Measurements from ENCODE around the gene PLCXD3. TPM values are rescaled to one million over a fixed set of nuclear protein-coding genes. Genes with fewer than 3 reads are reported as not detected.

PLCXD3 gene
- total RNA-seq, result 10 to 100 TPM; 19.5 to 69.5 (median 36.8) TPM
- polyA plus RNA-seq, result 10 to 100 TPM; 18.7 to 19.7 TPM
- long read RNA-seq, donor 1, full-length matches to known transcripts, result 103 of 147 reads
- long read RNA-seq, donor 1, partial matches to known transcripts, result 0 of 147 reads
- long read RNA-seq, donor 1, other reads (novel, unspliced or antisense), result 44 of 147 reads
- long read RNA-seq, donor 2, full-length matches to known transcripts, result 1 of 1 reads
- long read RNA-seq, donor 2, partial matches to known transcripts, result 0 of 1 reads
- long read RNA-seq, donor 2, other reads (novel, unspliced or antisense), result 0 of 1 reads
- long read RNA-seq, donor 3, partial matches to known transcripts, result 0 of 11 reads
- long read RNA-seq, donor 3, other reads (novel, unspliced or antisense), result 11 of 11 reads

GRCh38 chr5:41510176-41510831 is at the start of gene PLCXD3:
Gene PLCXD3 (minus strand): TSS chr5:41510601. CDS start chr5:41510526, 75 bp downstream.
- Histone ChIP-seq H3K9me3 (no peaks in the 10 kb centered on the region), H3K27ac (peak within 1 kb of the TSS; percentile 56 to 73), H3K4me1 (ENCODE audit: insufficient read depth) (no peaks in the 10 kb centered on the region), H3K27me3 (no peaks in the 10 kb centered on the region), H3K36me3 (no peaks in the 10 kb centered on the region), H3K4me3 (peak within 1 kb of the TSS; percentile 50)
- WGBS, 3 donors, result 0 to 1% (median 1%) methylated on average over 33 to 41 of the region's 41 CpGs
- DNase-seq, result peak; percentile 54 to 70 (median 66)
- intact Hi-C loops (cut with DNase I), result loop anchor here in 1 of 4 donors (10.0 kb wide), 2 partner anchors 334 to 606 kb away; partner anchors contain the start of gene C7
- TF ChIP-seq POLR2A (IDR thresholded peaks at IDR 0.05) (no peak), CTCF (IDR thresholded peaks at IDR 0.05) (no peak), EP300 (IDR thresholded peaks at IDR 0.05) (no peak)

GRCh38 chr5:41559184-41559583 is 48.8 kb upstream of the PLCXD3 start:
- TF ChIP-seq EP300 (IDR thresholded peaks at IDR 0.05) (no peak), CTCF (IDR thresholded peaks at IDR 0.05) (no peak), POLR2A (IDR thresholded peaks at IDR 0.05) (no peak)
- no peaks in the 10 kb centered on the region for H3K36me3 ChIP-seq
- H3K9me3 ChIP-seq, result no peaks in the 10 kb centered on the region
- intact Hi-C loops (cut with DNase I), result no loop called here
- no peak for DNase-seq
- no peaks in the 10 kb centered on the region for H3K4me1 ChIP-seq (ENCODE audit: insufficient read depth)
- 24 to 33% (median 25%) methylated on average over 3 of the region's 3 CpGs for WGBS, 3 donors
- H3K27ac ChIP-seq, result no peak overlapping the region
- H3K4me3 ChIP-seq, result no peak overlapping the region
- H3K27me3 ChIP-seq, result no peaks in the 10 kb centered on the region

GRCh38 chr5:41558295-41558694 is 47.9 kb upstream of the PLCXD3 start:
- H3K4me1 ChIP-seq (ENCODE audit: insufficient read depth), result no peaks in the 10 kb centered on the region
- intact Hi-C loops (cut with DNase I), result no loop called here
- no peak overlapping the region for H3K27ac ChIP-seq
- 75 to 82% (median 79%) methylated on average over 1 of the region's 1 CpG for WGBS, 3 donors
- no peak for DNase-seq
- no peak for TF ChIP-seq EP300 (IDR thresholded peaks at IDR 0.05)
- TF ChIP-seq POLR2A (IDR thresholded peaks at IDR 0.05), result no peak
- TF ChIP-seq CTCF (IDR thresholded peaks at IDR 0.05), result no peak
- no peaks in the 10 kb centered on the region for H3K36me3 ChIP-seq
- H3K9me3 ChIP-seq, result no peaks in the 10 kb centered on the region
- H3K27me3 ChIP-seq, result no peaks in the 10 kb centered on the region
- H3K4me3 ChIP-seq, result no peak overlapping the region

GRCh38 chr5:41547991-41548390 is 37.6 kb upstream of the PLCXD3 start:
- intact Hi-C loops (cut with DNase I), result no loop called here
- no peak for TF ChIP-seq EP300 (IDR thresholded peaks at IDR 0.05)
- no peak for TF ChIP-seq CTCF (IDR thresholded peaks at IDR 0.05)
- TF ChIP-seq POLR2A (IDR thresholded peaks at IDR 0.05), result no peak

More at GRCh38 chr5:41547991-41548390, 37.6 kb upstream of the PLCXD3 start:
- 85 to 87% (median 87%) methylated on average over 1 of the region's 1 CpG for WGBS, 3 donors
- Histone ChIP-seq H3K27me3 (no peaks in the 10 kb centered on the region), H3K4me1 (ENCODE audit: insufficient read depth) (no peaks in the 10 kb centered on the region), H3K27ac (no peak overlapping the region), H3K4me3 (no peak overlapping the region), H3K36me3 (no peaks in the 10 kb centered on the region), H3K9me3 (no peaks in the 10 kb centered on the region)
- DNase-seq, result no peak
